Fibroblast of mammary gland (primary cell): ENCODE data around the gene ACBD7.

Source experiments
- DNase-seq: peaks from one replicate; pipeline ENCODE4 v3.0.0-alpha.2; 2010; ENCODE audit warnings: low read depth
- H3K4me3 ChIP-seq: 2 replicates; pipeline ENCODE4 v1.5.1; 2011; ENCODE audit warnings: low read depth, mild to moderate bottlenecking, low read length, moderate library complexity; ENCODE audit not compliant: control insufficient read depth
- TF ChIP-seq, protein P1 (sequence below): conservative IDR thresholded peaks from 2 replicates; pipeline ENCODE4 v1.5.1; 2011; ENCODE audit warnings: low read depth, low read length, inconsistent platforms; ENCODE audit not compliant: control insufficient read depth, insufficient read depth

ACBD7 gene

DNA sequence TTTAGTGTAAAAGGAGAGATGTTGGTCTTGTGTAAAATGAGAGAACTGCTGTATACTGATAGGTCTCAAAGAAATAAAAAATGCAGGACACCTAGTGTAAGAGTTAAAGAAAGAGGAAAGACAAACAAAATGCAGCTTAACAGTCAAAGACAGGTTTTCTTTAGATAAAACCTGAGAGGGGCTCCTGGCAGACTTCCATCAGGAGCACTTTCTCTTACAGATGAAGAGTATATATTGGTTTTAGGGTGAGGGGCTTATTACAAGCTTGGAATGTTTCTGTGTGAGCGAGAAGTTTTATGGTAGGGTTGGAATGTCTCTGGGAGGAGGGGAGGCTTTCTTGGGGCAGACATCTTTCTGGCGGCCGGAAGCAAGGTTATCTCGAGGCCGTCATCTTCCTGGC is 16.2 kb downstream of the ACBD7 start:
- DNase-seq, result no peak
- TF ChIP-seq, protein P1, sequence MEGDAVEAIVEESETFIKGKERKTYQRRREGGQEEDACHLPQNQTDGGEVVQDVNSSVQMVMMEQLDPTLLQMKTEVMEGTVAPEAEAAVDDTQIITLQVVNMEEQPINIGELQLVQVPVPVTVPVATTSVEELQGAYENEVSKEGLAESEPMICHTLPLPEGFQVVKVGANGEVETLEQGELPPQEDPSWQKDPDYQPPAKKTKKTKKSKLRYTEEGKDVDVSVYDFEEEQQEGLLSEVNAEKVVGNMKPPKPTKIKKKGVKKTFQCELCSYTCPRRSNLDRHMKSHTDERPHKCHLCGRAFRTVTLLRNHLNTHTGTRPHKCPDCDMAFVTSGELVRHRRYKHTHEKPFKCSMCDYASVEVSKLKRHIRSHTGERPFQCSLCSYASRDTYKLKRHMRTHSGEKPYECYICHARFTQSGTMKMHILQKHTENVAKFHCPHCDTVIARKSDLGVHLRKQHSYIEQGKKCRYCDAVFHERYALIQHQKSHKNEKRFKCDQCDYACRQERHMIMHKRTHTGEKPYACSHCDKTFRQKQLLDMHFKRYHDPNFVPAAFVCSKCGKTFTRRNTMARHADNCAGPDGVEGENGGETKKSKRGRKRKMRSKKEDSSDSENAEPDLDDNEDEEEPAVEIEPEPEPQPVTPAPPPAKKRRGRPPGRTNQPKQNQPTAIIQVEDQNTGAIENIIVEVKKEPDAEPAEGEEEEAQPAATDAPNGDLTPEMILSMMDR, result no peak
- no peak overlapping the region for H3K4me3 ChIP-seq

DNA sequence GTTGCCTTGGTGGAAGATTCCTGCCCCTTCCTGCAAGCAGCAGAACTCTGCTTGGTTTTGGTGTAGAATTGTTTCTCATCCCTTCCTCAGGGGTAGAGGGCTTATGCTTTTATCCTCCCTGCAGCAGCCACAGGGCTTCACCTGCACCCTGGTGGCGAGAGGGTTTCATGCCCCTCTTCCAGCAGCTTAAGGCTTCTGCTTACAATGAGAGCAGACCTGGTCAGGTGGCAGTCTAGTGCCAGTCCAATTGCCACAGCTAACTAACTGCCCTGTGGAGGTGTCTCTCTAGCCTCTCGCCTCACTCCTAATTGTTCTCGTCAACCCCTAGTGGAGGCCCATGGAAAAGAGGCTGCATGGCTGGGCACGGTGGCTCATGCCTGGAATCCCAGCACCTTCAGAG is 19.3 kb downstream of the ACBD7 start:
- no peak for DNase-seq
- H3K4me3 ChIP-seq, result no peak overlapping the region
- TF ChIP-seq, protein P1, result no peak

DNA sequence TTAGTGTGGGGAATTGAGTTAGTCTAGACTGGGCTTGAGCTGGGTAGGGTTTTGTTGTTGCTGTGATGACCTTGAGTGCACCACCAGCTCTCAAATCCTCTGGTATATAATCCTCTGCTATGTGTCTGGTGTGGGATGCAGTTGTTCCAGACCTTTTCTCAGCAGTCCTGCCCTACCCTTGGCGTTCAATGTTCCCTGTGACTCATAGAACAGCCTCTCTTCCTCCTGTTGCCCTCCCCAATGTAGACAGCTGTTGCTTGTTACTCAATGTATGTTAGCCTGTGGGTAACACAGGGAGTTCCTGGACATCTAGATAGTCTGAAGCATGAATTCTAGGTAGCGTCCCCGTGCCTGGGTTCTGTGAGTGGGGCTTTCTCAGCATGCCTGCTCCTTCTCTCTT is 19.8 kb downstream of the ACBD7 start:
- TF ChIP-seq, protein P1, result no peak
- DNase-seq, result peak; percentile 76

DNA sequence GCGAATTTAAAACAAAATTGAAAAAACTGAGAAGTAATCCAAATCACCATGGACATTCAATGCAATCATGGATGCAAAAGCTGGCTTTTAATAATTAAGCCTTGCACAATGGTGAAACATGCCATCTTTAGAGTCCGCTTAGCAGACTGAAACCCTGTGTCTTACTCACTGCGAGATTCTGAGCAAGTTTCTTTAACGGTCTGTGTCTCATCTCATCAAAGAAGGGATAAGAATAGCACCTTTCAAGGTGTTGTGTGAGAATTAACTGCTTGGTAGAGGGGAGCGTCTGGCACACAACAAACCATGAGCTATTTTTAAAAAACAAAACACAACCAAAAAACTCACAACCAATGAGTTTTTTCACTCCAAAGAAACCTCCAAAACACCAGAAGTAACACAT is 21.4 kb downstream of the ACBD7 start:
- TF ChIP-seq, protein P1, result no peak
- no peak overlapping the region for H3K4me3 ChIP-seq
- no peak for DNase-seq

More for the DNA sequence above, 19.8 kb downstream of the ACBD7 start:
- H3K4me3 ChIP-seq, result no peak overlapping the region

DNA sequence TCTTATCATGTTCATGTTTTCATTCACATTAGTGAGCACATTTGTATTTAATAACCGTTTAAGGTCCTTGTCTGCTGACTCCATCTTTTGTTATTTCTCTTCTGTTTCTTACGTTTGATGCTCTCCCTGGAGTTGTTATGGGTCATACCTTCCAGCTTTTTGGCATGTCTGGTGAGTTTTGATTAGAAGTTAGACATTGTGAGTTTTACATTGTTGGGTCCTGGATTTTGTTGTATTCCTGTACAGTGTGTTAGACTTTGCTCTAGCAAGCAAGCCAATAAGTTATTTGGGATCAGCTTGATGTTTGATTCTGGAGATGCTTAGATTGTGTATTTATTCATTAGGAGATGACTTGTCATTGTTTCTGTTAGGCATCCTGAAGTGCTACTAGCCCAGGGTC is 27.9 kb downstream of the ACBD7 start:
- DNase-seq, result no peak
- H3K4me3 ChIP-seq, result no peak overlapping the region
- TF ChIP-seq, protein P1, result no peak

DNA sequence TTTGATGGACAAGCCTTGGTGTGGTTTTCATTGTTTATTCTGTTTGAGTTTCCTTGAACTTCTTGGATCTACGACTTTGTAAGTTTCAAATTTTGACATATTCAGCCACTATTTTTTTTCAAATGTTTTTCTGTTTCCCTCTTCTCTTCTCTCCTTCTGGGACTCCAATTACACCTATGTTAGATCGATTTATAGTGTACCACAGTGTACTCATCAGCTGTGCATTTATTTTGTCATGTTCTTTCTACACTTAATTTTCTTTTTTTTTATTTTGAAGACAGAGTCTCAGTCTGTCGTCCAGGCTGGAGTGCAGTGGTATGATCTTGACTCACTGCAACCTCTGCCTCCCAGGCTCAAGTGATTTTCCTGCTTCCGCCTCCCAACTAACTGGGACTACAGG is 28.7 kb downstream of the ACBD7 start:
- H3K4me3 ChIP-seq, result no peak overlapping the region
- DNase-seq, result no peak
- TF ChIP-seq, protein P1, result no peak

DNA sequence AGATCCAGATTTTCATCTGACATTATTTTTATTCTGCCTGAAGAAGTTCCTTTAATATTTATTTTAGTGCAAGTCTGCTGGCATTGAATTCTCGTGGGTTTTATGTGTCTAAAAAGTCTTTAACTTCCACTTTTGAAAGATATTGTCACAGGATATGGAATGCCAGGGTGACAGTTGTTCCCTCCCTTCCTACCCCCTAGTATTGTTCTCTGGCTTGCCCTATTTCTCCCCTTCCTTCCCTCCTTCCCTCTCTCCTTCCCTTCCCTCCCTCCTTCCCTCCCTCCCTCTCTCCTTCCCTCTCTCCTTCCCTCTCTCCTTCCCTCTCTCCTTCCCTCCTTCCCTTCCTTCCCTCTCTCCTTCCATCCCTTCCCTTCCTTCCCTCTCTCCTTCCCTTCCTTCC is 29.9 kb downstream of the ACBD7 start:
- TF ChIP-seq, protein P1, result no peak
- no peak for DNase-seq
- no peak overlapping the region for H3K4me3 ChIP-seq
